Suprapubic skin (tissue), 4 donors: ENCODE measurements around the gene ITSN2. TPM values are rescaled to one million over a fixed set of nuclear protein-coding genes. Genes with fewer than 3 reads are reported as not detected.

Experiments used
- DNase-seq, 2 donors: peaks; one replicate each; pipeline ENCODE4 v3.0.0-alpha.2; 2019; ENCODE audit warnings: low spot score in 2 of 2
- H3K27ac ChIP-seq: fragments of 200-600 bp; sonication (generic); one replicate; pipeline ENCODE4 v1.5.1; 2019
- H3K27me3 ChIP-seq: fragments of 200-600 bp; sonication (generic); one replicate; pipeline ENCODE4 v1.5.1; 2019
- H3K36me3 ChIP-seq: fragments of 200-600 bp; sonication (generic); one replicate; pipeline ENCODE4 v1.5.1; 2019
- H3K4me1 ChIP-seq: fragments of 200-600 bp; sonication (generic); one replicate; pipeline ENCODE4 v1.5.1; 2019
- H3K4me3 ChIP-seq: fragments of 200-600 bp; sonication (generic); one replicate; pipeline ENCODE4 v1.5.1; 2019; ENCODE audit warnings: mild to moderate bottlenecking
- H3K9me3 ChIP-seq: fragments of 200-600 bp; sonication (generic); one replicate; pipeline ENCODE4 v1.5.1; 2019
- EP300 ChIP-seq: sonication (generic); formaldehyde crosslinking; IDR thresholded peaks from one replicate; pipeline ENCODE4 v1.6.1; 2017; ENCODE audit warnings: antibody characterized with exemption
- POLR2A ChIP-seq, 2 donors: fragments of 450-650 bp; IDR thresholded peaks; one replicate each; pipeline ENCODE4 v1.6.1; 2017; ENCODE audit warnings: antibody characterized with exemption in 2 of 2, mild to moderate bottlenecking in 2 of 2, moderate library complexity in 2 of 2
- POLR2AphosphoS5 ChIP-seq, 3 donors: sonication (generic); formaldehyde crosslinking; IDR thresholded peaks; one replicate each; pipeline ENCODE4 v1.6.1; 2017; ENCODE audit warnings: antibody characterized with exemption in 3 of 3
- WGBS: methylation state at CpG from one replicate; pipeline ENCODE4 v1.1.5; 2018; 5-methylcytosine and 5-hydroxymethylcytosine counted together
- total RNA-seq, 4 donors: library from RNA; depleted of rRNA; stranded (reverse); fragments of >200 nt; gene quantifications; one replicate each; pipeline ENCODE4 v1.1.0, GENCODE V29; 2016
- TF ChIP-seq, protein P1 (sequence below), 2 donors: fragments of 200-600 bp in 1 of 2; fragments of 450-650 bp in 1 of 2; sonication (generic) in 1 of 2; IDR thresholded peaks; one replicate each; pipeline ENCODE4 v1.5.1; 2016 to 2019; ENCODE audit warnings: antibody characterized with exemption in 2 of 2, mild to moderate bottlenecking in 1 of 2, moderate library complexity in 1 of 2

The ITSN2 gene
- total RNA-seq, 4 donors from 2014 or later = 65.8 to 92.6 (median 69.7) TPM

DNA sequence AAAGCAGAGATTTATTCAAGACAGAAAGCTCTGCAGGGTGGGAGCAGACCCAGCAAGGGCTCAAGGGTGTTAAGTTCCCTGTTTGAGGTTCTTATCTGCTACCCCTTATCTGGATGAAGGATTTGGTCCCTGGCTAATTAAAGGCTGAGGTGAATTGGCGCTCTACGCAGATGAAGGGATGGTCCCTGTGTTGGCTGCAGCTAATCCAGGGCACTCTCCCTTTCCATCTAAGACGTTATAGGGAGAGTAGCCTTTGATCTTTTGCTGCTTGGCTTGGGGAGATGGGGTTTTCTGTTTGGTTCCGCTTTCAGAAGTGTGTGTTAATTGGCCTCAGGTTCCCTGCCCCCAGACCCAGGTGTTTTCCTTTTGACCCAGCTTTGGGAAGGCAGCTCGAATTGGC, 168.5 kb downstream of the ITSN2 start:
- WGBS = 59% methylated on average over 5 of the region's 5 CpGs
- no peak overlapping the region for H3K27ac ChIP-seq
- DNase-seq = no peak
- H3K4me3 ChIP-seq = no peak overlapping the region
- H3K27me3 ChIP-seq = no peaks in the 10 kb centered on the region
- no peaks in the 10 kb centered on the region for H3K4me1 ChIP-seq
- H3K9me3 ChIP-seq = no peaks in the 10 kb centered on the region
- no peaks in the 10 kb centered on the region for H3K36me3 ChIP-seq
- TF ChIP-seq EP300 = no peak
- TF ChIP-seq, protein P1, sequence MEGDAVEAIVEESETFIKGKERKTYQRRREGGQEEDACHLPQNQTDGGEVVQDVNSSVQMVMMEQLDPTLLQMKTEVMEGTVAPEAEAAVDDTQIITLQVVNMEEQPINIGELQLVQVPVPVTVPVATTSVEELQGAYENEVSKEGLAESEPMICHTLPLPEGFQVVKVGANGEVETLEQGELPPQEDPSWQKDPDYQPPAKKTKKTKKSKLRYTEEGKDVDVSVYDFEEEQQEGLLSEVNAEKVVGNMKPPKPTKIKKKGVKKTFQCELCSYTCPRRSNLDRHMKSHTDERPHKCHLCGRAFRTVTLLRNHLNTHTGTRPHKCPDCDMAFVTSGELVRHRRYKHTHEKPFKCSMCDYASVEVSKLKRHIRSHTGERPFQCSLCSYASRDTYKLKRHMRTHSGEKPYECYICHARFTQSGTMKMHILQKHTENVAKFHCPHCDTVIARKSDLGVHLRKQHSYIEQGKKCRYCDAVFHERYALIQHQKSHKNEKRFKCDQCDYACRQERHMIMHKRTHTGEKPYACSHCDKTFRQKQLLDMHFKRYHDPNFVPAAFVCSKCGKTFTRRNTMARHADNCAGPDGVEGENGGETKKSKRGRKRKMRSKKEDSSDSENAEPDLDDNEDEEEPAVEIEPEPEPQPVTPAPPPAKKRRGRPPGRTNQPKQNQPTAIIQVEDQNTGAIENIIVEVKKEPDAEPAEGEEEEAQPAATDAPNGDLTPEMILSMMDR (IDR thresholded peaks at IDR 0.05) = no peak
- TF ChIP-seq POLR2A (IDR thresholded peaks at IDR 0.05) = no peak
- no peak for TF ChIP-seq POLR2AphosphoS5 (IDR thresholded peaks at IDR 0.05)

DNA sequence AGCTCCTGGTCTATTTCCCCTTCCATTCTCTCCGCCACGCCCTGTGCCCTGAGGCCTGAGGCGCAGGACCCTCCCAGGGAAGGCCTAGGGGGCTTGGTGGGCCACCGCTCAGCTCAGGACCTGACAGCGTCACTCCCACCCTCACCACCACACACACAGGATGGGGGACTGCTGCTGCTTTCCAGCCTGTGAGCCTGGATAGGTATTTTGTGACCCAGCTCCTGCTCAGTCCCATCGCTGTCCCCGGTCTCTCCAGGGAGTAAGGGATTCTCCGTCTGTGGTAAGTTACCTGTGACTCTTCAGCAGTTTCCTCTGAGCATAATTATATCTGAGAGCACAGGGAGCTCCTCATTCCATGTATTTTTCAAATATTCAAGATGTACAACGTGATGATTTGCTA, 169.2 kb downstream of the ITSN2 start:
- DNase-seq = no peak
- WGBS = 88% methylated on average over 9 of the region's 9 CpGs
- Histone ChIP-seq H3K27ac (no peak overlapping the region), H3K4me1 (no peaks in the 10 kb centered on the region), H3K4me3 (no peak overlapping the region), H3K27me3 (no peaks in the 10 kb centered on the region), H3K9me3 (no peaks in the 10 kb centered on the region), H3K36me3 (no peaks in the 10 kb centered on the region)
- no peak for TF ChIP-seq EP300
- no peak for TF ChIP-seq POLR2AphosphoS5 (IDR thresholded peaks at IDR 0.05)
- TF ChIP-seq, protein P1 (IDR thresholded peaks at IDR 0.05) = no peak
- no peak for TF ChIP-seq POLR2A (IDR thresholded peaks at IDR 0.05)

DNA sequence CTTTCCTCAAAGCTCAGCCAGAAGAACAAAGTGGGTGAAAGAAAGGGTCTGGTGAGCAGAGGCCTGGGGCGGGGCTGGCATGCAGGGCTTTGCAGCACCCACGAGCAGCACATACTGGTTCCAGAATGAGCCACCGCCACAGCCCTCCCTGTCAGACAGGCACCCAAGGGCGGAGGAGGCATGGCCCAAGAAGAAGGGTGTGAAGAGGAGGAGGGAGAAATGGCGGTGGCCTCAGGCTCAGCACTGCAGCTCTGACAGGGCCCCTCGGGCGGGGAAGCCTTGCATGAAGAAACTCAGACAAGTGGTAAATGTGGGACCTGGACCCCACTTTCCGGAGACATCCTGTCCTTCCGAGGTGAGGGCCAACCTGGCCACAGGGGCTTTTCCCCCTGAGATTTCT, 169.8 kb downstream of the ITSN2 start:
- TF ChIP-seq EP300 = no peak
- no peak for TF ChIP-seq POLR2AphosphoS5 (IDR thresholded peaks at IDR 0.05)
- TF ChIP-seq POLR2A (IDR thresholded peaks at IDR 0.05) = no peak
- Histone ChIP-seq H3K4me3 (no peak overlapping the region), H3K27me3 (no peaks in the 10 kb centered on the region), H3K9me3 (no peaks in the 10 kb centered on the region), H3K4me1 (no peaks in the 10 kb centered on the region), H3K27ac (no peak overlapping the region), H3K36me3 (no peaks in the 10 kb centered on the region)
- no peak for DNase-seq
- WGBS = 61% methylated on average over 7 of the region's 9 CpGs

DNA sequence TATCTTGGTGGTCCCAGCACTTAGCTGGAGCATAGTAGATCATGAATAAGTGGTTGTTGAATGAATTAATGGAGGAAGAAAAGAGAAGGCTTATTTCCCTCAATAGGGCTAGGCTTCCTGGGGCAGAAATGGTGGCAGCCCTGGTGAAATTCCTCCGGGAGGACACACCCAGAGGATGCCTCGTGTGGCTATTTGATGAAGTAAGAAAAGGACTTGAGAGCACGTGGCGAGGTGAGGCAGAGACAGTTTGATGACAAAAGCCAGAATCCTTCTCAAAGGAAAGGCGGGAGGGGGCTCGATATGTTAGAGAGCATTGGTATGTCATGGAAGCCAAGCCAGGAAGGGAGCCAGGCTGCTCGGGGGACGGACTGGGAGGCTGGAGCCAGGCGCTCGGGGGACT, 170.8 kb downstream of the ITSN2 start:
- 74% methylated on average over 10 of the region's 10 CpGs for WGBS
- Histone ChIP-seq H3K4me3 (no peak overlapping the region), H3K9me3 (no peaks in the 10 kb centered on the region), H3K4me1 (no peaks in the 10 kb centered on the region), H3K27me3 (no peaks in the 10 kb centered on the region), H3K27ac (no peak overlapping the region), H3K36me3 (no peaks in the 10 kb centered on the region)
- TF ChIP-seq POLR2AphosphoS5 (IDR thresholded peaks at IDR 0.05) (no peak), EP300 (no peak), POLR2A (IDR thresholded peaks at IDR 0.05) (no peak)
- TF ChIP-seq, protein P1 (IDR thresholded peaks at IDR 0.05) = no peak
- DNase-seq = no peak

DNA sequence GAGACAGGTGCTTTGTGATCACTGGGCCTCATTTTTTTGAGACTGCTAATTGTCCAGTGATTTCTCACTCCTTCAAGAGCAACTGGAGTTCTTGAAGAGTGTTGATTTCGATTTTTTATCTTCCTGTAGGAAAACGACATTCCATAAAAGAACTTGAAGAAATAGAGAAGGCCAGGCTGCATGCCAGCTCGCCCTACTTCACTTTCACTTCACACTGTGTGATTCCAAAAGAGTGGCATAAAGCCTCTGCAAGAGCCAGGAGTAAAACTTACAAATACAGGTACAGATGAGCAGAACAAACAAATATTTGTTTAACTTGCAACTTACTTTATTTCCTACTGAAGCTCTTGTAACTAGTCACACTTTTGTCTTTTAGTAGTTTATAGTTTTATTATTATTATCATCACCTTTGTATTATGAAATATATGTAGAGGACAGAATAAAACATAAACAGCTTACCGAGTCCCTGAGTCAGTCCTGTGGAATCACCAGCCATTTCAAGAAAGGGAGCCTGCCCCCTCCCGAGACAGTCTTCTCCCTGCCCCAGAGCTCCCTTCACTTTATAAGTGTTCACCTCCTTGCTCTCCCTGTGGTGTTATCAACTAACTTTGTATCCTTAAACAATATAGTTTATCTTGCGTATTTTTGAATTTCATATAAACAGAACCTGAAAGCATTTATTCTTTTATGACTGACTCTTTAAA, 176.8 kb downstream of the ITSN2 start:
- H3K4me1 ChIP-seq = no peaks in the 10 kb centered on the region
- no peak for TF ChIP-seq POLR2A (IDR thresholded peaks at IDR 0.05)
- no peak for TF ChIP-seq EP300
- TF ChIP-seq, protein P1 (IDR thresholded peaks at IDR 0.05) = no peak
- no peak for TF ChIP-seq POLR2AphosphoS5 (IDR thresholded peaks at IDR 0.05)
- no peaks in the 10 kb centered on the region for H3K9me3 ChIP-seq
- no peaks in the 10 kb centered on the region for H3K27me3 ChIP-seq
- H3K27ac ChIP-seq = no peak overlapping the region
- 80% methylated on average over 6 of the region's 6 CpGs for WGBS
- H3K36me3 ChIP-seq = no peaks in the 10 kb centered on the region
- DNase-seq = no peak
- H3K4me3 ChIP-seq = no peak overlapping the region
